Left lobe of liver (tissue), 2 donors: ENCODE results near the gene LEF1. TPM values are rescaled to one million over a fixed set of nuclear protein-coding genes. Genes with fewer than 3 reads are reported as not detected.
A peak's percentile ranks its signal among the peaks of the same experiment; 100 is the strongest.

Experiments used
- ATAC-seq: fragments of 200-7000 bp; cut with Tn5 transposase; one replicate; pipeline ENCODE4 v1.9.1; 2020; ENCODE audit warnings: mild to moderate bottlenecking, moderate library complexity
- DNase-seq: peaks from one replicate; pipeline ENCODE4 v3.0.0-alpha.2; 2020; ENCODE audit warnings: low spot score
- total RNA-seq: library from RNA; stranded (reverse); gene quantifications from one replicate; pipeline ENCODE4 v1.2.1, GENCODE V29; 2021
- donor health status: DM: no; HTN: no; CAD: no; lungs with moderate emphysema.
- donor health status: DM: no; HTN: yes; CAD: no.

LEF1 gene
- total RNA-seq, 1 donor from 2014 or later, result 0.73 TPM

DNA sequence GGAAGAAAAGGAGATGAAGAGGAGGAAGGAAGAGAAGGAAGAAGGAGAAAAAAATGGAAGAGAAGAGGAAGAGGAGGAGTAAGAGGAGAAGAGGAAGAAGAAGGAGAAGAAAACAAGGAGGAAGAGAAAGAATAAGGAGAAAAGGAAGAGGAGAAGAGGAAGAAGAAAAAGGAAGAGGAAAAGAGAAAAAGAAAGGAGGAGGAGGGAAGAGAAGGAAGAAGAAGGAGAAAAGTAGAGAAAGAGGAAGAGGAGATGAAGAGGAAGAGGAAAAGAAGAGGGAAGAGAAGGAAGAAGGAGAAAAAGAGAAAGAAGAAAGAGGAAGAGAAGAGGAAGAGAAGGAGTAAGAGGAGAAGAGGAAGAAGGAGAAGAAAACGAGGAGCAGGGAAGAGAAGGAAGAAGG, 11.8 kb upstream of the LEF1 start:
- ATAC-seq (no peak), DNase-seq (no peak)

DNA sequence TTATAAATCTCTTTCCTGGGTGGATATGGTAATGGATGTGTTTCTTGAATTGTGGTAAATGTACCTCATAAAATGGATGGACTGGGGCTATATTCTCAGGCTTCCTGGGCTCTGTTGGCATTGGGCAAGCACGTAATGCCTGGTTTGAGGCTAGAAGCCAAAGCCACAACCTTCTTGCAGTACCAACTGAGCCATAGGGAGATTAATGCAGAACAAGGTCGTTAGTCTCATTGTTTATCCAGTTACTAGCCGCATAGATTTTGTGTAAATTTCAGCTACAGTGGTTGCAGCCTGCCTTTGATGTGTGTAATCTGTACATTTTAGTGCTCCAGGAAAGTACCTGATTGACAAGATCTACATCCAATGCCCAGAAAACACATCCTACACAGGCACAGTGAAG, 7.2 kb upstream of the LEF1 start:
- no peak for ATAC-seq
- no peak for DNase-seq

DNA sequence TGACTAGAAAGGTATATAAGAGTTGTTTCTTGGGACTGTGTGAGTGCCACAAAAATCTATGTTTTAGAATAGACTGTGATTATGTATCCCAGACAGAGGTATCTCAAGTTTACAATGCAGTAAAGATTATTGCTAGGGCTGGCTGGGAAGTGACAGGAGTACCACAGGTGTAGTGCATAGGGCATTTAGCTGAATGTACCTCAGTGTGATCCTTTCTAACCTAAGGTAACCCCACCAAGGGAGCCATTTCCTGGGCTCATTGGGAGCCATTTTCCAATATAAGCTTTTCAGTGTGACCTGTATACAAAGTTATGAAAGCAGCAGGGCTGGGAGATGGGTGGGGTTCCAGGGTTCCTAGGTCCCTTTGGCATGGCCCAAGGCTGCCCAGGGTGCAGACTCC, 6.1 kb upstream of the LEF1 start:
- no peak for DNase-seq
- ATAC-seq, result no peak

DNA sequence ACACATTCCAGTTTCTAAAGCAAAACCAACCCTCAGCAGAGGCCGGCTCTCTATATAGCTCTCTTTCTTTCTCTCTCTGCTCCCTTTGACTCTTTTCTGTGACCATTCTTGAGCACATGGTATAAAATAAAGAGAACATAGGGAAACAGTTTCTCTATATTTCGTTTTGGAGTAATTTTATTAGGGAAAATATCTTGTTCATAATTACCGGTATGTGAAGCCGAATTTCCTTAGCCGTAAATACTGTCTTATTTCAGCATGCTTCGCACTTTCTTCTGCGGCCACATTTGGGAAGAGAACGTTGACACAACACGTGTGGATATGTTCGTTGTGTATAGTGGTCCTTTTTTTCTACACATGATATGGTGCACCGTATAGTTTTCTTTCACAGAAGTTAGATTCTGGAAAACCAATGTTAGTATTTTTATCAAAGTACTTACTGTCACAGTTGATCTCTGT, 4.9 kb upstream of the LEF1 start:
- ATAC-seq, result no peak
- no peak for DNase-seq

DNA sequence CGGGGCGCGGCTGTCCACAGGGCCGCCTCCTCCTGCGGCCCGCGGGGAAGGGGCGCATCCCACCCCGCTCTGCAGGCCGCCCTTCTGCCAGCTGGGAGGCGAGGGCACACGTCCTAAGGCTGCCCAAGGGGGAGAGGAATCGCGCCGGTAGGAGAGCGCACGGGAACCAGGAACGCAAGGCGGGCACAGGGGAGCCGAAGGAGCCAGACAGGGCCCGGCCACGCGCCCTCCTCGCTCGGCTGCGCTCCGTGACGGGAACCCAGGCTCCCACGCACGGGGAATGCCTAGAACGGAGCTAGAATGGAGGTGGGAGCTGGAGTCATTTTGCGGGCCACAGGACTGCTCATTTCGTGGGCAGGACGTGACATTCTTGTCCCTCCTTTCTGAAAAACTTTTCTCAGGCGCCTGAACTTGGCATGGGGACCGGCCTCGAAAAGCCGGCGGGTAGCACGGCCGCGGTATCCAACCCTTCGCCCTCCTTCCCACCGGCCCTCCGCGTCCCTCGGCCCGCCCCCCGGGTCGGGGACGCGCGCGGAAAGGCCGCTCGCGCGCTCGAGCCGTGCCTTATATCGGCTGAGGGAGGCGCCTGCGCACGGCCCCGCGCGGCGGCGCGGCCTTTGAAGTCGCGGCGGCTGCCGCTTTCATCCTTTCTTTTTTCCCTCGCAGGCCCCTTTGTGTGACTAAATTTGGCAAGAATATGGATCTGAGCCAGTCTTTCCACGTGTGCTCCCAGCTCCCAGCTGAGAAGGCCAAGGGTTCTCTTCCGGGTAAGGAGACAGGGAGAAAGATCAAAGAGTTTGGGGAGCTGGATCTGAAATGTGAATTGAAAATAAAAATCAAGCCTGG, 4.2 kb upstream of the LEF1 start:
- no peak for DNase-seq
- ATAC-seq, result peak; percentile 59

DNA sequence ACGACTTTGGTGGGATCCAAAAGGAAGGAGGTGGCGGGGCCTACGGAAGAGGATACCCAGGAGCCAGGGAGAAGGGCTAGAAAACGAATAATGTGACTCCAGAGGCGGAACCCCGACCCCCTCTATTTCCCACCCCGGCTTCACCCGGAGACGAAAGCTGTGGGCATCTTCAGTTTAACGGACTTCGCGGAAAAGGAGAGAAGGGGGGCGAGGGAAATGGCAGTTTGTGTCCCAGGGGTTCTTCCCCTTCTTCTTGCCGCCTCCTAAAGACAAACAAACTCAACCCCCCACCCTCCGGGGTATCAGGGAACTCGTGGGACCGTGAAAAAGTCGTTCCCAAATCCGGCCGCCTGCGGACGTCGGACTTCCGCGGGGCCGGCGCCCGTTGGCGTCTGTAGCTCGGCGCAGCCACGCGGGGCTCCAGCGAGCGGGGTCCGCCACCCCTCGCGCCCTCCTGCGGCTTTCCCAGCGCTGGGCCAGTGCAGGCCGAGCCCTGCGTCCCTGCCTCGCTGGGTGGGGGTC, 3.6 kb upstream of the LEF1 start:
- peak; percentile 9 for ATAC-seq
- DNase-seq, result no peak

DNA sequence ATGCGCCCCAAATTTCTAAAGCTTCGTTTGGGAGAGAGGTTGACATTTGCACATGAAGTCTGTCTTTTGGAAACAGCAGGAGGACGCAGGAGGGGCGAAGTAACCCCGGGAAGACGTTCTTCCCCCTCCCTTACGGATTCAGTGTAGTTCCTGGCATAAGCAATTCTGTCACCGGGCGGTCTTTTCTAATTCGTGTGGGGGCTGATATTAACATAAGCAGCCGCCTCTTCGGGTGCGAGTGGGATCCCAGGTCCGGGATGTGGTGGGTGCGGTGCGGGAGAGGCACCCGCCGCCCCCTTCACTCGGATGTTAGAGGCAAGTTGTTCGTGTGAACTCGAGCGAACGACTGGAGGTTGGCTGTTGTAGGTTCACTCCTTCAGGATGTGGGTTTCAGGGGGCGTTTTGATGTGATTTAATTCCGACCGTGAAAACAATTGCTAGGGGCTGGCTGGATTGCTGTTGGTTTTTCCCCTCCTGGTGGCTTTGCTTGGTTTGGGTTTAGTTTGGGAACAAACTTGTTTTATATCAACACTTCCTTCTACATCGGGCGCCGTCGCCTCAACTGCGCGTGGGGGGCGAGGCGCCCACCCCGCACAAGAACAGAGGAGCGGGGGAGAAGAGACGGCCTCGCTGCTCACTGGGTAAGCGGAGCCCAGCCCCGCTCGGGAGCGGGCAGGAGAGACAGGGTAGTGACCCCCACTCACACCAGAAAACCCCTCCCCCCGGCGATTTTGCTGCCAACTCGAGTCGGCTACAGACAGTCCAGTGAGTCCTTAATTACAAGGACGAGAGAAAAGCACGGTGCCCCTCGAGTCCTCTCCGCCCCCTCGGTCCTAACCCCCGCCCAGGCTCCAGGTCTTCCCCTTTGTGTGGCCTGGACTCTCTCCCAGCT, 2.9 kb upstream of the LEF1 start:
- DNase-seq (no peak), ATAC-seq (no peak)

DNA sequence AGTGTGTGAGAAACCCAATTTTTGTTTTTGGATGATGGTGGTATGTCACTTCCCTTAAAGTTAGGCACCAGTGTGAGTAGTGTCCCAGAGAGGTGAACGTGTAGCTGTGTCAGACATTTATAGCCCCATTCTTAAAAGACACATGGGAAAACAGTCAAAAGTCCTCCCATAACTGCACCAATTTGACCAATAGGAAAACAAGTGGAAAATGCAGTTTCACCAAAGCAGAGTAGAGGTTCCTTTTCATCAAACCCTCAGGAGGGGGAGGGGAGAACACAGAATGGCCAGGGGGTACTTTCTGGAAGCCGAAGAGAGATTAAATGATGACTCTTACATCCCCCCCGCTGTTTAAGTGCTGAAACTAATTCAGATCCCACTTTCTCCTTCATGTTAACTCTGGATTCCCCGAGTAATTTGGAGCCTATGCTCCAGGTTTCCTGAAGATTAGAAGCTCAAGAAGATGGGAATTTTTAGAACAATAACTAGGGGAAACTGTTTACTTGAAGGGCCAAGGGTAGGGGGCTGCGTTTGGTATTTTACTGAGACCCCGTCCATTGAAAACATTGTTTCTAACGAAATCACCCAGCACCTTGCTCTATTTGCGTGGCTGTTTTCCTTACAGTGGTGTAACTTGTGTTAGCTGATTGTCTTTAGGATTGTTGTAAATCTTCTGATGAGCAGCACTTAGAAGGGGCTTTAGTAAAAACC, 2.1 kb upstream of the LEF1 start:
- no peak for DNase-seq

DNA sequence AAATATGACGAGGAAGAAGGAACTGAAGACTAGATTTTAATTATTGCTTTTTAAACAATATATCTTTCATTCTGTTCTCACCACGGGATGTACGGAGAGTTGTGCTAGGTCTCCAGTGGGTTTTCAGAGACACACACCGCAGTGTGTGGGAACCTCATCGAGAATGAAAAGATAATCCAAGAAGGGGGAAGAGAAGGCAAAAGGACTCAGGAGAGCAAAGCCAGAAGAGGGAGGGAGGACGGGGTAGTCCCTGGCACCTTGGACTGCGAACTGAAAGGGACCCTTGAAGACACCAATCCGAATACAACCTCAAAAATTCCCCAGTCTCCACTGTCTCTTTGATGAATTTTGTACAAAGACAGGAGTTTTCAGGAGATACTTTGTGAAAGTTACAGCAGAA, 932 bp upstream of the LEF1 start:
- ATAC-seq, result no peak
- DNase-seq, result no peak

More for the DNA sequence above, 2.1 kb upstream of the LEF1 start:
- ATAC-seq, result no peak

DNA sequence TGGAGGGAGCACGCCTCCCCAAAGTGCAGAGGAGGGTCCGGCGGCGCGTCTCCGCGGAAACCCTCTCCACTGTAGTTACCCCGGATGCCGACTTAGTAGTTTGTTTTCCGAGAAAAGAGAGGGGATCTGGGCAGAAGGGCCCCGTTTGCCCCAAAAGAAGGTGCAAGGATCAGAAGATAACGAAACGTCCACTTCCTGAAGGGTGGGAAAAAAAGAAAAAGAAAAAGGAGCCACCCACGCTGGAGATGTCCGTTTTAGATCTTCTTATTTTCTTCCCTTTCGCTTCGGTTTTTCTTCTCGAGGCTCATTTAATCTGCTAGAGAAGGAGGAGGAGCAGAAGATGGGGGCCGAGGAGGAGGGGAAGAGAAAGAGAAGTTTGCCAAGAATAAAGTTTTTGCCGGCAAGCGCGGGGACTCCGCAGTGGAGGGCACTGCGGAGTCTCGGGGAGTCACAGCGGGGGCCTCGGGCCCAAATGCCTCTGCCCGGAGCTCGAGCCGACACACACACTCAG, 517 bp downstream of the LEF1 start:
- ATAC-seq, result no peak
- no peak for DNase-seq

DNA sequence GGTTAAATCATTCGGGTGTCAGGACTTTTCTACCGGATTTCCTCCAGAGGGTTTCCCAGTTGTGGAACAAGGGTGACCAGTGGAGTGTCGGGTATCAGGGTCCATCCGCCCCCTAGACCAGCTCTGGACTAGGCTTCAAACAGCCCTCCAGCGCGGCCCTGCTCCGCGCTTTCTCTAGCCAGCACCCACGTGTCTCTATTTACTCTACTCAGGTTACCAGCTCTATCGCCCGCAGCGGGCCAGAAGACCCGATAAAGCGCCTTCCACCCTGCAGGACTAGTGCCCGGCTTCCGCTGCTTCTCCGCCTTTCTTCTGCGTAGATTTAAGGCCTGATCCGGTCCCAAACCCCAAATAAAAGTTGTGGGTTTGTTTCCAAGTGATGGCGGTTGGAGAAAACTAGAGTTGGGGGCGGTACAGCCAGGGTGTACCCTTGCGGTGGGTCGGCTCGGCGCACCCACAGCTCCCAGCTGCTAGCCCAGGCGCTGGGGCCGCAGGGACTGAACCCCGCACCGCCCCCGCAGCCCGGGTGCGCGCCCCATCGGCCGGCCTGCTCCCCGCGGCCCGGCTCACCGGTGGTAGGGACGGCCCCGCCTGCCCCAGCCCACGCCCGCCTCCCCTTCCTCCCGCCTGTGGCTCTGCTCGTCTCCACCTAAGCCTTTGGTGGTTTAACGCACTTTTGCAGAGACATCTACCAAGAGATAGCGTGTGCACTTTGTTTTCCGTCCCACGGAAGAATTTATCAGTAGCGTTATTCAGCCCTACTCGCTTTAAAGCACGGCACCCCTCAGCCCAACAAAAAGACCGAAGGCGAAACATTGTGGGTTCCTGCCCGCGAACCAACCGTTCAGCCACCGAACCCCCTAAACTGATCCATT, 2.1 kb downstream of the LEF1 start:
- peak; percentile 19 for ATAC-seq

DNA sequence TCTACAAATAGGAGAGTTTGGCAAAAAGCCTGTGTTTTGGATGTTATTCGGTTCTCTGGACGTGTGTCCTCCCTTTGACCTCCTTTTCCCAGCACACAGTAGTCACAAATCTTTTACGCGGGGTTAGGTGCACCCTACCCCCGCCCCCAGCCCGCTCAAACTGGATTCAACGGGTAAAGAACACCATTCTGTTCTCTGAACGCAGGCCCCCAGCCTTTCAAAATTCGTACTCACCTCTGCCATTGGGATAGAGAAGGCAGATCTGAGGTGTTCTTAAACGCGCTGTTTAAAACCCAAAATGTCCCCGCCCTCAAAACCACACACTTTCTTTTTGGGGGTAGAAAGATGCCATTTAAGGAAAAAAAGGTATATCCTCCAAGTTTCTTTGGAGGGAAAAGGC, 2.7 kb downstream of the LEF1 start:
- DNase-seq (no peak), ATAC-seq (no peak)

More for the DNA sequence above, 2.1 kb downstream of the LEF1 start:
- no peak for DNase-seq

DNA sequence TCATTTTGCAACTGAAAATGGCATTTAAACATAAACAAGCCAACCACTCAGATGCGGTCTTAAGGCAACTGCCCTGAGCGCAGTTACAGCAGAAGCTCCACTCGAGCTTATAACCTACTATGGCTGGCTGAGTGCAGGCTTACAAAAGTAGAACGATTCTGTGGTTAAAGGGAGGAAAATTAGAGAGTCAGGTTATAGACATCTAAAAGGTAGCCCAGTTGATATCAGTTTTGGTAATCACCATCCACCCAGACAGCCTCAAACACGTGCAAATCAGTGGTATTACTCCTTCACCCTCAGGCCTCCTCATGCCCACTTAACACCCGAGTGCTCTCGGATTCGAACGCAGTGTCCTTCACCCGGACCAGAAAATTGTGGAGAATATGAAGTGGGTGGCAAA, 3.1 kb downstream of the LEF1 start:
- no peak for ATAC-seq
- no peak for DNase-seq

DNA sequence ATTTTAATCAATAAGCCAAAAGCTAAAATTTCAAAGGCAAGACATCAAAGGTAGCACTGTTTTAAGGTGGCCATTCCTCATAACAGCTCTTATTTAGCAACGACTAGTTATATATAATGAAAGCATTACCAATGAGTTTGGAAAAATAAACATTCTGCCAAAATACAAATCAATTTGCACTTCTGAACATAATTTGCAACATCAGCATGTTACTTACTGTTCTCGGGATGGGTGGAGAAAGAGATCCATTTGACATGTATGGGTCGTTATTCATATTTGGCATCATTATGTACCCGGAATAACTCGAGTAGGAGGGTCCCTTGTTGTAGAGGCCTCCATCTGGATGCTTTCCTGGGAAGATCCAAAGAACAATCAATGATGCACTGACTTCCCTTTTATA, 5.4 kb downstream of the LEF1 start:
- ATAC-seq, result no peak
- no peak for DNase-seq

DNA sequence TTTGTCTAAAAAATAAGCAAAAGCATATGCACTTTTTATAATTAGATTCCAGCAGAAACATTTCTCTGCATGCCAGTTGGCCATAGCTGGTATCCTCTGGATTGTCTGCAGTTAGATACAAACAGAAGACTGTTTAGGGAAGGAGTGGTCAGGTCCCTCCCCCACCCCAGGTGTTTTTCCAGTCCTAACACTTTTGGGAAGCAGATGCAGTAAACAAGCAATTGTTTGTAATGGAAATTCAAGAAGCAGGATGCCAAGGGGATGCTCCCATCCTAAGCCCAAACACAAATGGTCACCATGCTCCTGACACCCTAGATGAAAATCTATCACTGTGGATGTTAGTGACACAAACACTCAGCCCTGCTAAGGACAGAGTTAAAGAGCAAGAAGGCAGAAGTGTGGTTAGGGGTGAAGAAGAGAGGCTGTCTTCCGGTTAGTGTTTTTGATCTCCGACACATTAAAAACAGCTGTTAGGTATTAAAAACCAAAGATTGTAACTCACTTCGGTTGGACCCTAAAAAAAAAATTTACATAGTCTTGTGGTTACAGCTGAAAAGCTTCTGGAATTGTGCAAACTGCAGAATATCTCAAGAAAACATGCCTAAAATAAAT, 7.9 kb downstream of the LEF1 start:
- ATAC-seq, result no peak
- DNase-seq, result no peak

DNA sequence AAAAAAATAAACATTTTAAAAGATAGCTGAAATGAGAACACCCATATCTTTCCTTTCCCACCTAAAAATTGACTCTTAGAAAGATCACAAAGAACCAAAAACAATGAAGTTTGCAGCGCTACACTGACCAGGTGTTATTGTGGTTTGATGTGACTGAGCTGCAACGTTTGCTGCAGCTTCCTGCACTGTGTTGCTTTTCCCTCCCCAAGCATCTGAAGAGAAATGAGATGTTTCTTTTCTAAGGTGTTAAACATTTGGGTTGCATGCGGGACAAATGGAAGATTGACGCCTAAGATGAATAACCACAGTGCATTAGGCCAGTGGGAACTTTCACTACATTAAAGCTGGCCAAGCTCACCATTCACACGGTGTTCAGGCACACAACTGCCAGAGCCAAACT, 8.9 kb downstream of the LEF1 start:
- DNase-seq (no peak), ATAC-seq (no peak)

DNA sequence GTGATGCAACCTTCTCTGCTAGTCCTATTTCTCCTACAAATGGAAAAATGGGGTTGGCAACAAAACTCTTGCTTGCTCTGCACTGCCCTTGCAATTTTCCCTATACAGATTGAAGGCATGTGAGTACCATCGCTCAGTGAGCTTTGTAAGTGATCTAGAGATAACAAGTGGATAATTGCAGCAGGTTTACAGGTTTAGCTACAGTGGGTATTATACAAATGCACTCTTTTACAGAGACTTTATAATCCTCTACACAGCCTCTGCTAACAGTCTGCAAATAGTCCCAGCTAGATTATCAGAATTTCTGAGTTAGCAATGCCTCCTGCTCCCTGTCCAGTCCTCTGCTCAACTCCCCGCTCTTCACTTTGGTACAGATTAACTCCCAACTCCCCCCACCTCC, 11.1 kb downstream of the LEF1 start:
- DNase-seq (no peak), ATAC-seq (no peak)

DNA sequence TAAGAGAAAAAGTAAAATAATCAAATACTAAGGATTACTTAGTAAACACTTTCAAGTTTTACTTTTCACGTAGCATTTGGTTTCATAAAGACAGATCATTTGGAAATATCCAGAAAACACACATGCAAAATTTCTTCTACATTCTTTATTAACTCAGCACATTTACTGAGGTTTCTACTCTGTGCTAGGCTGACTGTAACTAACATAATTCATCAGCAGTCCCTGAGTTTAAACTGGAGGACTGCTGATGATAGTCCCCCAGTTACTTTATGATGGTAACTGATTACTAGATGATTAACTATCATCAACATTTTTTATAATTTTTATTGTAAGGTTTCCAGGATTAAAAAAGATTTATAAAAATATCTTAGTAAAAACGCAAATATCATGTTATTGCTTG, 12.3 kb downstream of the LEF1 start:
- ATAC-seq (no peak), DNase-seq (no peak)

DNA sequence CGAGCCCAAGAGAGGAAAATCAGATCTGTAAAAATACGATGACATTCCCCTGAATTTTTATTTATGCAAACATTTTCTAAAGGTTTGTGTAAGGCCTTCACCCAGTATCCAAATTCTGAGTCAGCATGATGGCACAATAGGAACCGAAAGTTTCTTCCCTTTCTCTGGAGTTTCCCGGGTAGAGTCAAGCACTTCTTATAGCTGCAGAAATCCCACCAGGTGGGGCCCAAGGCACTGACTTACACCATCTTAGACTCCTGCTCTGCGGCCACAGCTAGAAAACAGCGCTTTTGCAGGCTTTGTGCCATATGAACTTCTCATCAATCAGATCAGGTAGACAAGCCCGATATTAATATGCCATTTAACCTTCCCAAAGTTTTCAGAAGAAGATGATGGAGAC, 13.4 kb downstream of the LEF1 start:
- DNase-seq, result no peak
- ATAC-seq, result no peak

DNA sequence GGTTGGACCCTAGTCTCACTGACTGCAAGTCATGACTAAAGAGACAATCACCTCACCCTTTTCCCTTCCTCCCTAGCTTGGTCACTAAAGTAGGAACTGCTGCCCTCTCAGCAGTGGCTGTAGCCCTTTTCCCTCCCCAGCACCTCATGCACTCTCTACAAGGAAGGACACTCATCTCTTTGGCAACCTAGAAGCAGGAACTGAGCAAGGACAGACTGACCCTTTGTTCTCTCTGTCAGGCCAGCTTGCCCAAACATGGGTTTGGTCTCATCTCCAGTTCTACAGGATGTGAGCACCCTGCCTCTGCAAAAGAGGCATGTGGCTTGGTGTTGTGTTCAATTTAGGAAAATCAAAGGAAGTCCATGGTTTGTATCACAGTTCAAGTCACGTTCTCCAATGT, 15.8 kb downstream of the LEF1 start:
- DNase-seq, result no peak
- no peak for ATAC-seq
